Neural cell (in vitro differentiated cells): ENCODE results near the gene CYP2W1. TPM values are rescaled to one million over a fixed set of nuclear protein-coding genes. Genes with fewer than 3 reads are reported as not detected.
"Not testable (repeated sequence)": the region's sequence is repeated elsewhere in the genome, so short reads cannot be mapped to it uniquely, and the experiment has no call there.

ENCODE experiments used
- H2AFZ ChIP-seq: fragments of 200-600, 300-800 bp; sonication (generic), shearing (Covaris generic); 2 replicates; pipeline ENCODE4 v1.6.0; 2014; ENCODE audit warnings: low read depth, mild to moderate bottlenecking, antibody characterized with exemption, low read length, moderate library complexity
- H3F3A ChIP-seq: fragments of 200-600 bp; shearing (Covaris generic); 2 replicates; pipeline ENCODE4 v1.6.1; 2016; ENCODE audit warnings: mild to moderate bottlenecking, moderate library complexity, mixed read lengths, antibody characterized with exemption, low read length; ENCODE audit not compliant: insufficient read depth, poor library complexity, severe bottlenecking
- H3K27ac ChIP-seq: fragments of 200-600, 300-800 bp; sonication (generic), shearing (Covaris generic); 2 replicates; pipeline ENCODE4 v1.5.1; 2014; ENCODE audit warnings: mild to moderate bottlenecking, low read length, moderate library complexity
- H3K27me3 ChIP-seq: fragments of 300-800, 200-600 bp; sonication (generic), shearing (Covaris generic); 2 replicates; pipeline ENCODE4 v1.6.0; 2014; ENCODE audit warnings: mild to moderate bottlenecking, low read depth, low read length, moderate library complexity; ENCODE audit not compliant: insufficient read depth
- H3K36me3 ChIP-seq: fragments of 300-800, 200-600 bp; sonication (generic), shearing (Covaris generic); 2 replicates; pipeline ENCODE4 v1.5.1; 2014; ENCODE audit warnings: mild to moderate bottlenecking, antibody characterized with exemption, low read length, moderate library complexity; ENCODE audit not compliant: insufficient read depth
- H3K4me2 ChIP-seq: fragments of 300-800, 200-600 bp; sonication (generic), shearing (Covaris generic); 2 replicates; pipeline ENCODE4 v1.6.0; 2014; ENCODE audit warnings: mild to moderate bottlenecking, low read length
- H3K4me3 ChIP-seq: fragments of 300-800, 200-600 bp; sonication (generic), shearing (Covaris generic); 2 replicates; pipeline ENCODE4 v1.5.1; 2014; ENCODE audit warnings: mild to moderate bottlenecking, low read length, moderate library complexity
- H3K79me2 ChIP-seq: fragments of 200-600 bp; shearing (Covaris generic); replicated peaks from 2 replicates; pipeline ENCODE4 v1.6.0; 2014; ENCODE audit warnings: mild to moderate bottlenecking, low read length, moderate library complexity; ENCODE audit not compliant: insufficient read depth
- H3K9ac ChIP-seq: fragments of 300-800, 200-600 bp; sonication (generic), shearing (Covaris generic); 2 replicates; pipeline ENCODE4 v1.6.1; 2016; ENCODE audit warnings: mild to moderate bottlenecking, low read length, mixed read lengths
- H3K9me2 ChIP-seq: fragments of 200-600 bp; shearing (Covaris generic); 2 replicates; pipeline ENCODE4 v1.6.1; 2016; ENCODE audit warnings: mild to moderate bottlenecking, low read length, mixed read lengths; ENCODE audit not compliant: insufficient read depth
- H3K9me3 ChIP-seq: fragments of 200-600, 300-800 bp; sonication (generic), shearing (Covaris generic); 2 replicates; pipeline ENCODE4 v1.6.1; 2016; ENCODE audit warnings: mild to moderate bottlenecking, mixed run types, low read length, moderate library complexity, mixed read lengths
- H4K20me1 ChIP-seq: fragments of 200-600 bp; shearing (Covaris generic); 2 replicates; pipeline ENCODE4 v1.6.1; 2016; ENCODE audit warnings: mild to moderate bottlenecking, mixed run types; ENCODE audit not compliant: insufficient read depth
- CTCF ChIP-seq: fragments of 450-650 bp; IDR thresholded peaks from 2 replicates; pipeline ENCODE4 v1.5.1; 2014; ENCODE audit warnings: antibody characterized with exemption, mild to moderate bottlenecking, moderate library complexity; ENCODE audit not compliant: poor library complexity, severe bottlenecking
- EP300 ChIP-seq: fragments of 450-650 bp; conservative IDR thresholded peaks from 2 replicates; pipeline ENCODE4 v1.6.1; 2014; ENCODE audit warnings: antibody characterized with exemption, mild to moderate bottlenecking, moderate library complexity; ENCODE audit not compliant: poor library complexity, severe bottlenecking
- EZH2 ChIP-seq: fragments of 200-600, 300-800 bp; shearing (Covaris generic), sonication (generic); IDR thresholded peaks from 2 replicates; pipeline ENCODE4 v1.6.1; 2014; ENCODE audit warnings: antibody characterized with exemption, low read length, borderline replicate concordance, mild to moderate bottlenecking; ENCODE audit not compliant: insufficient read depth, poor library complexity, severe bottlenecking
- MXI1 ChIP-seq: fragments of 450-650 bp; conservative IDR thresholded peaks from 2 replicates; pipeline ENCODE4 v1.6.1; 2014; ENCODE audit warnings: antibody characterized with exemption, mild to moderate bottlenecking; ENCODE audit not compliant: poor library complexity, severe bottlenecking
- POLR2AphosphoS5 ChIP-seq: IDR thresholded peaks from 2 replicates; pipeline ENCODE4 v1.6.1; 2012
- RAD21 ChIP-seq: fragments of 450-650 bp; conservative IDR thresholded peaks from 2 replicates; pipeline ENCODE4 v1.6.1; 2014; ENCODE audit warnings: antibody characterized with exemption, mild to moderate bottlenecking, moderate library complexity
- SMC3 ChIP-seq: fragments of 450-650 bp; conservative IDR thresholded peaks from 2 replicates; pipeline ENCODE4 v1.6.1; 2014; ENCODE audit warnings: antibody characterized with exemption, mild to moderate bottlenecking, moderate library complexity; ENCODE audit not compliant: poor library complexity
- TAF1 ChIP-seq: IDR thresholded peaks from 2 replicates; pipeline ENCODE4 v1.6.1; 2012; ENCODE audit warnings: low read depth
- polyA plus RNA-seq: library from polyadenylated mRNA; depleted of rRNA; stranded (reverse); fragments of >200 nt; gene quantifications from 2 replicates; pipeline ENCODE4 v1.2.3, GENCODE V29; 2014
- TF ChIP-seq, protein P1 (sequence below): IDR thresholded peaks from 2 replicates; pipeline ENCODE4 v1.6.1; 2012; ENCODE audit warnings: borderline replicate concordance

CYP2W1 gene
- polyA plus RNA-seq, 1 donor from 2014 or later = not detected

- H3K9me2 ChIP-seq = no peaks in the 10 kb centered on the region
- H3F3A ChIP-seq = no peaks in the 10 kb centered on the region
- H3K79me2 ChIP-seq = no peaks in the 10 kb centered on the region
- H3K27ac ChIP-seq = no peak overlapping the region
- H2AFZ ChIP-seq = no peak overlapping the region
- TF ChIP-seq POLR2AphosphoS5 (no peak), EP300 (no peak), SMC3 (no peak), EZH2 (no peak), CTCF (no peak), RAD21 (no peak), MXI1 (no peak), TAF1 (no peak)
- TF ChIP-seq, protein P1, sequence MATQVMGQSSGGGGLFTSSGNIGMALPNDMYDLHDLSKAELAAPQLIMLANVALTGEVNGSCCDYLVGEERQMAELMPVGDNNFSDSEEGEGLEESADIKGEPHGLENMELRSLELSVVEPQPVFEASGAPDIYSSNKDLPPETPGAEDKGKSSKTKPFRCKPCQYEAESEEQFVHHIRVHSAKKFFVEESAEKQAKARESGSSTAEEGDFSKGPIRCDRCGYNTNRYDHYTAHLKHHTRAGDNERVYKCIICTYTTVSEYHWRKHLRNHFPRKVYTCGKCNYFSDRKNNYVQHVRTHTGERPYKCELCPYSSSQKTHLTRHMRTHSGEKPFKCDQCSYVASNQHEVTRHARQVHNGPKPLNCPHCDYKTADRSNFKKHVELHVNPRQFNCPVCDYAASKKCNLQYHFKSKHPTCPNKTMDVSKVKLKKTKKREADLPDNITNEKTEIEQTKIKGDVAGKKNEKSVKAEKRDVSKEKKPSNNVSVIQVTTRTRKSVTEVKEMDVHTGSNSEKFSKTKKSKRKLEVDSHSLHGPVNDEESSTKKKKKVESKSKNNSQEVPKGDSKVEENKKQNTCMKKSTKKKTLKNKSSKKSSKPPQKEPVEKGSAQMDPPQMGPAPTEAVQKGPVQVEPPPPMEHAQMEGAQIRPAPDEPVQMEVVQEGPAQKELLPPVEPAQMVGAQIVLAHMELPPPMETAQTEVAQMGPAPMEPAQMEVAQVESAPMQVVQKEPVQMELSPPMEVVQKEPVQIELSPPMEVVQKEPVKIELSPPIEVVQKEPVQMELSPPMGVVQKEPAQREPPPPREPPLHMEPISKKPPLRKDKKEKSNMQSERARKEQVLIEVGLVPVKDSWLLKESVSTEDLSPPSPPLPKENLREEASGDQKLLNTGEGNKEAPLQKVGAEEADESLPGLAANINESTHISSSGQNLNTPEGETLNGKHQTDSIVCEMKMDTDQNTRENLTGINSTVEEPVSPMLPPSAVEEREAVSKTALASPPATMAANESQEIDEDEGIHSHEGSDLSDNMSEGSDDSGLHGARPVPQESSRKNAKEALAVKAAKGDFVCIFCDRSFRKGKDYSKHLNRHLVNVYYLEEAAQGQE = no peak
- no peaks in the 10 kb centered on the region for H3K36me3 ChIP-seq
- no peaks in the 10 kb centered on the region for H4K20me1 ChIP-seq
- no peak overlapping the region for H3K4me2 ChIP-seq
- H3K27me3 ChIP-seq = no peaks in the 10 kb centered on the region
- H3K9me3 ChIP-seq = no peaks in the 10 kb centered on the region
- no peak overlapping the region for H3K9ac ChIP-seq
- no peak overlapping the region for H3K4me3 ChIP-seq
Observed at GRCh38 chr7:999941-1000935, 17.3 kb downstream of the CYP2W1 start.

- H3K4me3 ChIP-seq, H3K36me3 ChIP-seq, H3F3A ChIP-seq, H3K9ac ChIP-seq, H3K27ac ChIP-seq, H3K9me2 ChIP-seq, H3K79me2 ChIP-seq, H2AFZ ChIP-seq, H4K20me1 ChIP-seq, H3K4me2 ChIP-seq, H3K27me3 ChIP-seq, H3K9me3 ChIP-seq: not testable (repeated sequence)
Observed at GRCh38 chr7:1001069-1001770, 18.2 kb downstream of the CYP2W1 start.

DNA sequence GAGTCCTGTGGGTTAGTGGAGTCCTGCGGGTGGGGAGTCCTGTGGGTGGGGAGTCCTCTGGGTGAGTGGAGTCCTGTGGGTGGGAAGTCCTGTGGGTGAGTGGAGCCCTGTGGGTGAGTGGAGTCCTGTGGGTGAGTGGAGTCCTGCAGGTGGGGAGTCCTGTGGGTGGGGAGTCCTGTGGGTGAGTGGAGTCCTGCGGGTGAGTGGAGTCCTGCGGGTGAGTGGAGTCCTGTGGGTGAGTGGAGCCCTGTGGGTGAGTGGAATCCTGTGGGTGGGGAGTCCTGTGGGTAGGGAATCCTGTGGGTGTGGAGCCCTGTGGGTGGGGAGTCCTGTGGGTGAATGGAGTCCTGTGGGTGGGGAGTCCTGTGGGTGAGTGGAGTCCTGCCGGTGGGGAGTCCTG, 19.0 kb downstream of the CYP2W1 start:
- H3K4me3 ChIP-seq, H4K20me1 ChIP-seq, H3K79me2 ChIP-seq, H3K9me2 ChIP-seq, H3K27ac ChIP-seq, H2AFZ ChIP-seq, H3K9ac ChIP-seq, H3F3A ChIP-seq, H3K9me3 ChIP-seq, H3K27me3 ChIP-seq, H3K36me3 ChIP-seq, H3K4me2 ChIP-seq: not testable (repeated sequence)

- H3K36me3 ChIP-seq, H3K9me2 ChIP-seq, H3K79me2 ChIP-seq, H3F3A ChIP-seq, H3K4me2 ChIP-seq, H3K9ac ChIP-seq, H3K4me3 ChIP-seq, H3K9me3 ChIP-seq, H3K27me3 ChIP-seq, H4K20me1 ChIP-seq, H2AFZ ChIP-seq, H3K27ac ChIP-seq: not testable (repeated sequence)
Observed at GRCh38 chr7:1002445-1002844, 19.5 kb downstream of the CYP2W1 start.
